Endothelial cell of umbilical vein (primary cell): ENCODE results near the gene PTPRE. TPM values are rescaled to one million over a fixed set of nuclear protein-coding genes. Genes with fewer than 3 reads are reported as not detected.

Experiments
- BruUV-seq: library from RNA; stranded (reverse); fragments of 400-500 nt; replicated peaks from 2 replicates; lab custom pipeline; 2021; lab: Mats Ljungman, UMichigan
- CTCF ChIA-PET: fragments of 300-600, 350-600 bp; sonication (Branson Sonifier 250); formaldehyde crosslinking; loops from one replicate; lab custom pipeline; 2021; ENCODE audit warnings: antibody characterized with exemption, inconsistent platforms; lab: Charles Lee
- POLR2A ChIA-PET: fragments of 300-600, 350-600 bp; sonication (Branson Sonifier 250); formaldehyde crosslinking; loops from one replicate; lab custom pipeline; 2021; ENCODE audit warnings: antibody characterized with exemption, inconsistent platforms; lab: Charles Lee
- DNase-seq: peaks from one replicate; pipeline ENCODE4 v3.0.0-alpha.2; 2011; ENCODE audit warnings: low read depth, low spot score
- FAIRE-seq: peaks from 2 replicates; lab custom pipeline; 2011; peaks lifted over from hg19 to GRCh38; lab: Jason Lieb, UNC
- H2AFZ ChIP-seq: 2 replicates; pipeline ENCODE4 v1.6.0; 2012; ENCODE audit warnings: low read depth, low read length, control low read depth, inconsistent platforms
- H3K27ac ChIP-seq: 2 replicates; pipeline ENCODE4 v1.5.1; 2011; ENCODE audit warnings: low read depth, mild to moderate bottlenecking, control low read depth, low read length, moderate library complexity; ENCODE audit not compliant: insufficient read depth
- H3K27me3 ChIP-seq, 2 experiments: 2 replicates each; pipeline versions ENCODE4 v1.6.0 to v1.6.1; 2011; ENCODE audit warnings: low read length in 2 of 2, mixed read lengths in 1 of 2; ENCODE audit not compliant: control insufficient read depth in 2 of 2, insufficient read depth in 2 of 2
- H3K36me3 ChIP-seq, 2 experiments: 2 replicates in 1 of 2; 3 replicates in 1 of 2; pipeline ENCODE4 v1.5.1; 2011; ENCODE audit warnings: low read length in 2 of 2, mild to moderate bottlenecking in 1 of 2, moderate library complexity in 1 of 2; ENCODE audit not compliant: control insufficient read depth in 2 of 2, insufficient read depth in 2 of 2; ENCODE audit errors: extremely low read depth in 1 of 2
- H3K4me1 ChIP-seq: 3 replicates; pipeline ENCODE4 v1.5.1; 2011; ENCODE audit warnings: mild to moderate bottlenecking, low read length; ENCODE audit not compliant: control insufficient read depth, insufficient read depth; ENCODE audit errors: extremely low read depth
- H3K4me2 ChIP-seq: 2 replicates; pipeline ENCODE4 v1.6.1; 2011; ENCODE audit warnings: low read length, control low read depth, mixed read lengths; ENCODE audit not compliant: insufficient read depth
- H3K4me3 ChIP-seq, 3 experiments: fragments of 200-600 bp in 1 of 3; sonication (generic), shearing (Covaris generic) in 1 of 3; replicated peaks in 1 of 3; 2 replicates each; pipeline ENCODE4 v1.5.1; 2011 to 2016; ENCODE audit warnings: control low read depth in 3 of 3, low read length in 3 of 3, mild to moderate bottlenecking in 2 of 3, inconsistent platforms in 1 of 3, low read depth in 1 of 3, moderate library complexity in 1 of 3; ENCODE audit not compliant: insufficient read depth in 1 of 3
- H3K79me2 ChIP-seq: 2 replicates; pipeline ENCODE4 v1.6.0; 2012; ENCODE audit warnings: low read length, inconsistent platforms; ENCODE audit not compliant: control insufficient read depth, insufficient read depth
- H3K9ac ChIP-seq: replicated peaks from 2 replicates; pipeline ENCODE3; 2011; ENCODE audit warnings: low read length, control low read depth; ENCODE audit not compliant: insufficient read depth; ENCODE audit errors: extremely low read depth
- H3K9me1 ChIP-seq: replicated peaks from 3 replicates; pipeline ENCODE4 v1.6.0; 2011; ENCODE audit warnings: mild to moderate bottlenecking, low read length; ENCODE audit not compliant: control insufficient read depth, insufficient read depth; ENCODE audit errors: extremely low read depth
- H3K9me3 ChIP-seq: replicated peaks from 2 replicates; pipeline ENCODE4 v1.5.1; 2012; ENCODE audit warnings: low read length, inconsistent platforms; ENCODE audit not compliant: control insufficient read depth, insufficient read depth
- H4K20me1 ChIP-seq: replicated peaks from 2 replicates; pipeline ENCODE3; 2011; ENCODE audit warnings: mild to moderate bottlenecking, low read length; ENCODE audit not compliant: control insufficient read depth, insufficient read depth; ENCODE audit errors: extremely low read depth
- CTCF ChIP-seq, 2 donors: IDR thresholded peaks; 1 replicate in 1 of 2; 2 replicates in 1 of 2; pipeline ENCODE4 v1.5.1; 2011; ENCODE audit warnings: low read length in 2 of 2, mild to moderate bottlenecking in 2 of 2, moderate library complexity in 2 of 2, control low read depth in 1 of 2, inconsistent platforms in 1 of 2, low read depth in 1 of 2; ENCODE audit not compliant: insufficient read depth in 1 of 2; ENCODE audit errors: extremely low read depth in 1 of 2
- EZH2 ChIP-seq: IDR thresholded peaks from 2 replicates; pipeline ENCODE4 v1.6.1; 2012; ENCODE audit warnings: borderline replicate concordance, low read depth, mild to moderate bottlenecking, moderate library complexity, low read length, inconsistent platforms; ENCODE audit not compliant: severe bottlenecking
- FOS ChIP-seq: IDR thresholded peaks from 2 replicates; pipeline ENCODE4 v1.6.1; 2011; ENCODE audit warnings: mild to moderate bottlenecking, low read length, moderate library complexity, borderline replicate concordance; ENCODE audit not compliant: insufficient read depth
- GATA2 ChIP-seq: IDR thresholded peaks from 2 replicates; pipeline ENCODE4 v1.7.0; 2011; ENCODE audit warnings: low read depth, mild to moderate bottlenecking, moderate library complexity, mixed read lengths, low read length; ENCODE audit not compliant: insufficient read length, insufficient read depth
- JUN ChIP-seq: IDR thresholded peaks from 2 replicates; pipeline ENCODE4 v1.6.1; 2011; ENCODE audit warnings: borderline replicate concordance, low read depth; ENCODE audit not compliant: insufficient read length, insufficient read depth
- MAX ChIP-seq: IDR thresholded peaks from 2 replicates; pipeline ENCODE4 v1.6.1; 2011; ENCODE audit not compliant: insufficient read depth, insufficient read length
- MYC ChIP-seq: IDR thresholded peaks from one replicate; pipeline ENCODE4 v1.6.1; 2011; ENCODE audit warnings: mild to moderate bottlenecking, low read depth, low read length
- POLR2A ChIP-seq: IDR thresholded peaks from 2 replicates; pipeline ENCODE4 v1.6.1; 2012; ENCODE audit warnings: low read depth, mild to moderate bottlenecking, control low read depth, low read length
- POLR2AphosphoS5 ChIP-seq: IDR thresholded peaks from 2 replicates; pipeline ENCODE4 v1.6.1; 2012; ENCODE audit warnings: low read depth, mild to moderate bottlenecking, control low read depth, low read length, moderate library complexity; ENCODE audit not compliant: insufficient read depth
- dilution Hi-C: fragments of 300-500 bp; cut with MboI; formaldehyde crosslinking; loops from one replicate; pipeline ENCODE4 v1.15.0; 2019; ENCODE audit warnings: low sequenced_read_pairs; ENCODE audit not compliant: extremely low pct_ligation_motif_present
- intact Hi-C: fragments of 100-400 bp; cut with micrococcal nuclease; formaldehyde crosslinking; loops from one replicate; pipeline ENCODE4 v1.10.0; 2022
- polyA plus RNA-seq, 4 experiments: library from polyadenylated mRNA; depleted of rRNA in 3 of 4; stranded (reverse) in 3 of 4; unstranded in 1 of 4; fragments of >200 nt; gene quantifications; 2 replicates each; pipeline versions ENCODE4 v1.2.1 to v1.2.3, GENCODE V29; 2011 to 2012; ENCODE audit warnings: missing spikeins in 1 of 4
- total RNA-seq: library from RNA; stranded (reverse); gene quantifications from 2 replicates; pipeline ENCODE4 v1.2.3, GENCODE V29; 2021

Gene PTPRE
- total and polyA plus RNA-seq, 2 donors (not counting 3 experiments of a cell fraction or from before 2014, with no cell fraction given), result 37.3 to 116 TPM

- no peak overlapping the region for H3K9ac ChIP-seq
- no peaks in the 10 kb centered on the region for H3K27me3 ChIP-seq
- peaks cover 5% of the 10 kb centered on the region for H3K4me1 ChIP-seq
- dilution Hi-C loops (no loop called here), intact Hi-C loops (no loop called here)
- H3K79me2 ChIP-seq, result no peaks in the 10 kb centered on the region
- H3K36me3 ChIP-seq, result no peaks in the 10 kb centered on the region
- no peak for DNase-seq
- no peak for FAIRE-seq
- no peak overlapping the region for H3K4me3 ChIP-seq
- CTCF ChIA-PET, result interaction anchor here (1.0 to 1.1 kb wide), 2 partner anchors 23 to 158 kb away, joined by 3 to 6 read pairs; no protein-coding TSS in a partner anchor
- H3K27ac ChIP-seq, result no peak overlapping the region
- TF ChIP-seq MYC (no peak), EZH2 (no peak), POLR2AphosphoS5 (no peak), FOS (no peak), JUN (no peak), MAX (no peak), CTCF (IDR thresholded peaks at IDR 0.05; ENCODE audit: extremely low read depth in 1 of 2, insufficient read depth in 1 of 2, low read depth in 1 of 2, low read length in 2 of 2) (no peak), GATA2 (no peak), POLR2A (no peak)
- H2AFZ ChIP-seq, result no peak overlapping the region
- no peaks in the 10 kb centered on the region for H3K9me1 ChIP-seq
- POLR2A ChIA-PET, result no interaction called here
- no peak overlapping the region for H3K4me2 ChIP-seq
- no peaks in the 10 kb centered on the region for H3K9me3 ChIP-seq
- H4K20me1 ChIP-seq, result no peaks in the 10 kb centered on the region
- no TSS peak for BruUV-seq
Measured at GRCh38 chr10:127877116-127877515, 29.8 kb upstream of the PTPRE start.
